ENCODE results near the gene CCDC13.

The CCDC13 gene

DNA sequence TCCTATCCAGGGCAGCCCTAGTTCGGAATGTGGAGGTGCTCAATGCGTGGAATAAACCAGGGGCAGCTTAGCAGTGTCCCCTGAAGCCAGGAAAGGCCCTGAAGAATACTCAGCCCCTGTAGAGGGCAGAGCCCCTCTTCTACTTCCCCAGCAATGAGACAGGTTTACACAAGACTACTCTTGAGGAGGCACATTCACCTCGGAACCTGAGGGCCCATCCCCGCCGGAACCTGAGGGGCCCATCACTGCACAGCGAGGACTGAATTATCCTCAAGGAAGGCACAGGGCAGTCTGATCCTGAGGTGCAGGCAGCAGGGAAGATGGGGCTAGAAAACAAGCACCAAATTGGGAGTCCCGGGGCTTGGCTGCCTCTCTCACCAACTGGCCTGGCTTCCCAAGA lies 22.2 kb downstream of the CCDC13 start:
- DNase-seq, result no peak

DNA sequence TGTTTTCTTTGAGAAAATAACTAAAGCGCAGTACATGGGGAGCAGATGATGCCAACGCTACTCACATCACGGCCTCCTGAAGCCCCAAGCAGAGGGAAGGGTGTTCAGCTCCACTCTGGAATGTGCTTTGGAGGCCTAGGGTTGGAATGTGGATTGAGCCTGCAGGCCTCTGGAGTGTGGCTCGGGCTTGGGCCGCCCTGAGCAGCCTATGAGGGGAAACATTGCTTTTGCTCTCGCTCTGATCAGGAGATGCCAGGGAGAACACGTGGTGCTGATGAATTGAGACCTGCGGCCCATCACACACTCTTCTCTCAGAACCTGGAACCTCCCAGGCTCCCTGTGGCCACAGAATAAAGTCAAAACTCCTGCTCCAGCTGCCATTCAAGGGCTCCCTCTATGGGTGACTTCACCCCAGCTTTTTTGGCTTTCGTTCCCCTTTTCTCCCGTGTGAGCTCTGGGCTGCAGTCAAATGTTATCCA lies 23.3 kb downstream of the CCDC13 start:
- no peak for DNase-seq

DNA sequence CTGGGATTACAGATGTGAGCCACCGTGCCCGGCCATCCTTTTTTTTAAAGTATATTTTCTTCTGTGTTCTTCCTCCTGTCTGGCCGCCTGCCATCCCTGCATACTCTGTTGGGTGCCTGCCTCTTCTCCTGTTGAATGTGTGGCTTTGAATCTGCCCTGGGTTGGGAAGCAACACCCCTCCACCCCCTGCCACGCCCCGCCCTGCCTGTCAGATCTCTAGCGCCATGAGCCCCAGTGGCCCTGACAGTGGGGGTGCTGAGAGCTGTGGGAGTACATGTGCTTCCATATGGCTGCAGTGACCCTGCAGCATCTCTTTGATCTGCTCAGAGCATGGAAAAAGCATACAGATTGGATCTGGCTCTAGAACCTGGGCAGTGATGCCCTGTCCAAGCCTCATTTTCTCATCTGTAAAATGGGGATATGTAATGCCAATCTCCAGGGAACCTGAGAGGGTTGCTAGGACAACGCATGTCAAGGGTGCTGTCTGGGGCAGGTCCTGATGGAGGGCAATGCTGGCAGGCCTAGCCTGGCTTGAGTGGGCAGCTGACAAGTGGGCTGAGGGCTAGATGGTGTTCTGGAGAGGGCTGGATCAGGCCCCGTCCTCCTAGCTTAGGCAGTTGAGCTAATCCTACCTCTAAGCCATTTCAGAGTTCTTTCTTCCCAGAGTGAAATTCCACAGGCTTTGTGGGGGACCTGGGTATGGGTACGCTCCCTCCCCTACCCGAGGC lies 23.9 kb downstream of the CCDC13 start:
- DNase-seq, result no peak

DNA sequence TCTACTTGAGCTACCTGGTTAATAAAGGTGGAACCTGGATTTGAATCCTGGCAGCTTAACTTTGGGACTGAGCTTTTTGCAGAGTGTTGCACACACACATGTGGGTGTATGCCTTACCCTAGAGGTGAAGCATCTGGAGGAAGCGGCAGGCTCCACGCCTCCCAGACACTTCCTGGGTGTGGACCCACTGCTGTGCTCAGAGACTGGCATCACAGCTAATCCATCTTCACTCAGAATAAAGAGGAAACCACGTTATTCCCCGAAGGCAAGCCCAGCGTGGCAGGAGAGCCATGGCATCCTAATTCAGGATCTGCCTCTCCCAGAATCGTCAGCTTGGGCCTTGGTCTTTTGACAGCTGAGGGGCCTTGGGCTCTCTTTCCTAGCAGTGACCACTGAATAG lies 25.5 kb downstream of the CCDC13 start:
- peak in 1 of 2 donors; percentile 17 for DNase-seq

DNA sequence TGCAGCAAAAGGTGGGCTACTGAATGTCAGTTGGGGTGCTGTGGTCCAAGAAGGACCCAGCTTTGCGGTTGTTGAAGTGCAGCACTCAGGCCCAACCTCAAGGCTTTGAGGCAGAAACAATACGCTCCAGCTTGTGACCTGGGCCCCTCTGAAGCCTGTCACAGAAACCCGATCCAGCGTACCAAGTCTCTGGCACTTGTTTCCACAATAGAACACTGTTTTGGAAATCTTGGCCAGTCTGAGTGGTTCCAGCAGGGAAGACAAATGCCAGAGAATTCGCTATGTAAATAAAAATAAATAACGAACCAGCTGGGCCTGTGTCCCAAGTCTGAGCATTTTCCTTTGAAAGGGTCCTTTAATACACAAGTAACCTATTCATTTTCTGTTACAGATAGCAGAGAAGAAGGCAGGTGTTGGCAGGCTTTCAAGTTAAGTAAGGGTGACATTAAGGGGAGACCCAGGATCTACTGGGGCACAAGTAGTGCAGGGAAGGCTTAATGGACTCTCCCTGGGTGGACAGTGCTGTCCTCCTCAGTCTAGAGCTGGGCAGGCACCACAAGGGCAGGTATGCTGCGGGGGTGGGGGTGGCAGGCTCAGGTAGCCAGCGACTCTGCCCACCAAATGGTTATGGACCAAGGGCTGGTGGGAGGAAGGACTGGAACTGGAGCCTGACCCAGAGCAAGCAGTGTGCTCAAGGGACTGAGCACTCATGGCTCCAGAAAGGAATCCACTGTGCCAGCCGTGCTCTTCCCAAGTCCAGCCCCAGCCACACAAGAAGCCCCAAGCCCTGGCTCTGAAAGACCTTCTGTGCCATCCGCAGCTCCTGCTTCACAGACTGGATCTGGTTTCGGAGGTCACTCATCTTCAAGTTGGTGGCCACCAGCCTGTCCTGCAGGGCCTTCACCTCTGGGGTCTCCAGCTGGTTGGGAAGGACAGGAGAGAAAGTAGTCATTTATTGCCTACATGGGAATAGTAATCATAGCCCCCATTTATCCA lies 26.3 kb downstream of the CCDC13 start:
- no peak for DNase-seq

DNA sequence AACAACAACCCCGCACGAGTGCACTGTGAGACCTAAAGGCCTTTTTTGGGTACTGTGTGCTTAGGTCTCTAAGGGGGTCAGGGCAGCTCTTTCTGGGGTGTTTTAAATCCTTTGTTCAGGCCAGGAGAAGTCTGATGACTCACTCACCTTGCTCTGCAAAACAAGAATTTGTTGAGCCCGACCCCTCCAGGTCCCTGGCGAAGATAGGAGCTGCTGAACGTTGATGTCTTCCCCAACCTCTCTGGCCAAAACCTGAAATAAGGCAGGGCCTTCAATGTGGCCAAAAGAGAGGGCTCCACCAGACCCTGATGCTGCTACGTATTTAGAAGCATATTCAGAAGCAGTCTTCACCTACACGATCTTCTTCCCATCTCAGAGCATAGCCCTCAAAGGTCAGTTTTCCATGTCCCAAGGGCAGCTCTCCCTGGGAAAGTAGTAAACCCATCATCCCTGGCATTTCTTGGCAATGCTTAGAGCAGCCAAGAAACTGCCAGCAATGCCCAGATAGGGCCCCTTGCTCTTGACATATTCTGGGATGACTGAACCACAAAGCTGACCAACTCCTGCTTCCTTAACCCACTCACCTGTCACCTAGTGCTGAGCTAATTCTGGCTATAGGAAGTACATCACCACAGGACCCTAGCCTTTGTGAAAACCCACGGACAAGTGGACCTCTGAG lies 27.1 kb downstream of the CCDC13 start:
- peak in 1 of 2 donors; percentile 3 for DNase-seq

DNA sequence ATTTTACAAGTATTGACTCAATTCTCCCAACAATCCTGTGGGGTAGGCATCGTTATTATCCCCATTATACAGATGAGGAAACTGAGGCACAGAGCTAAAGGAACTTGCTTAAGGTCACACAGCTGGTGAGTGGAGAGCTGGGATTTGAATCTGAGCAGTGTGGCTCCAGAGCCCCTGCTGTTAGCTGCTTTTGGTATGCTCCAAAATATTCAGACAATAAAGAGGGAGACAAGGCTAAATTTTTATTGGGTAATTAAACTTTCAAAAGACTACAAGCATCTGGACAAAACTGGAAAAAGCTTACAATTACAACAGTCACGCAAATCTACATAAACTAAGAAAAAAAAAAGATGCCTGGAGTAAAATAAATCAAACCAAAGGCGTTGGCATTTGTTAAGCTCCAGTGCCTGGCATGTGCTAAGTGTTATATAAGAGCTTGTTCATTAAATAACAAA lies 27.7 kb downstream of the CCDC13 start:
- DNase-seq, result no peak

DNA sequence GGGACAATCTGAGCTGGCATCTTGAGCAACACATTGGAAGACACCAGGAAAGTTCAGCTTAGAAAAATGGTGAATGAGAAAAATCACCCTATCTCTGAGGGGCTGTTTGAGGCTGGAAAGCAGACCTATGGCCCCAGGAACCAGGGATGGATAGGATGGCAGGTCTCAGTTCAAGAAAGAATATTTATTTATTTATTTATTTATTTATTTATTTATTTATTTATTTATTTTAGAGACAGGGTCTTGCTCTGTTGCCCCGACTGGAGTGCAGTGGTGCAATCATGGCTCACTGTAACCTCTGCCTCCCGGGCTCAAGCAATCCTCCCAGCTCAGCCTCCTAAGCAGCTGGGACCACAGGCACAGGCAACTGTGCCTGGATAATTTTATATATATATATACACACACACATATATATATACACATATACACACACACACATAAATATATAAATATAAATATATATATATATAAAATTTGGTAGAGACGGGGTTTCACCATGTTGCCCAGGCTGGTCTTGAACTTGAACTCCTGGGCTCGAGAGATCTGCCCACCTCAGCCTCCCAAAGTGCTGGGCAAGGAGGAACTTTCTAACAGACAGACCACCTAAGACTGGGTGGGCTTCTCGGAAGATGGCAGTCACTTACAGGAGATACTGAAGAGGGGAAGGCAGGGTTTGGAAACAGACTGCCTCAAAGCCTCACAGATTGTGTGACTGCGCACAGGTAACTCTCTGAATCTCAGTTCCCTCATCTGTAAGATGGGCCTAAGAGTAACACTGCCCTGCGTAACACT lies 29.7 kb downstream of the CCDC13 start:
- no peak for DNase-seq

DNA sequence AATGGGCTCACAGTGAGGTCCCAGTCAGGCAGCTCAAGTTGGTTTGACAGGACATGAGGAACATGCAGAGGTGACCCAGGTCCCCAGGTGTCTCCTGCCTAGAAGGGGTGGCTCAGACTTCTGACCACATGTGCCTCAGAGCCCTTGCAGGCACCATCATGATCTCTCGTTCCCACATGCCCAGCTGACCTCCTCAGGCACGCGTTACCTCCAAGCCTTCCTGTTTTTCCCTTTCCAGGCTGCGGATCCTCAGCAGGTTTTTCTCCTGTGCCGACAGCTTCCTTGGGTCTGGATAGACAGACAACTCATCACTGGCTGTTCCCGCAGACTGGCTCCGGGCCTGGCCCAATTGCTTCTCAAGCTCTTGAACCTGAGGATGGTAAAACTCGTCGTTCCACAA lies 30.4 kb downstream of the CCDC13 start:
- no peak for DNase-seq

DNA sequence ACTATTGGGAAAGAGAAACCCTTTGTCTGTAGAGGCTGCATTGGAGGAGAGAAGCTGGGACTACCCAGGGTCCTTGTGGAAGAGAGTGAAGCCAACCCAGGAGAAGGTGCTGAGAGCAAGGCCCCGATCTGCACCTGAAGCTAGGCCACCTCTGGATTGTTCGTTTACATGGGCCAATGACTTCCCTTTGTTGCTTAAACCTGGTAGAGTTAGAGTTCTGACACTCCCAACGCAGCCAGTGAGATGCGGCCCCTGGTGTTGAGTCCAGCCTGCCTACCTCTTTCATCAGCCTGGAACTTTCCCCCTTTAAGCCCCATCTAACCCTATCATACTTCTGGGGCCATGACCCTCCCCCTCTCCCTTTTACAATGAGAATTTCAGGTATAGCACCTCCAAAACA lies 30.8 kb downstream of the CCDC13 start:
- DNase-seq, result no peak

DNA sequence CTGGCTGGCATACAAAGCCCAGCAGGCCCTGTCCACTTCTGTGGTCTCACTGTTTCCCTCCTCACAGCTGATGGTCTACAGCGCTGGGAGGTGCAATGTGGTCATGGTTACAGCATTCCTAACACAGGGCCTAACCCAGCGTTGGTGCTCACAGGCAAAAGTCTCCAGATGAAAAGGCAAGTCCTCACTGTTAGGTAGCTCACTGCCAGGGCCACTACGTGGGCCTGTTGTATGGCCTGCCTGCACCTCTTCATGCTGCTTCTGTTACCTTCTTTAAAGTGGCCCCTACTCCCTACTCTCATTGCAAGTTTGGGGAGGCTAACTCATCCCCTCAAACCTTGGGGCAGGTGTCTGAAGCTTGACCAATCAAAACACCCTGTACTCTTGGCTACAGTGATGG lies 31.3 kb downstream of the CCDC13 start:
- no peak for DNase-seq

DNA sequence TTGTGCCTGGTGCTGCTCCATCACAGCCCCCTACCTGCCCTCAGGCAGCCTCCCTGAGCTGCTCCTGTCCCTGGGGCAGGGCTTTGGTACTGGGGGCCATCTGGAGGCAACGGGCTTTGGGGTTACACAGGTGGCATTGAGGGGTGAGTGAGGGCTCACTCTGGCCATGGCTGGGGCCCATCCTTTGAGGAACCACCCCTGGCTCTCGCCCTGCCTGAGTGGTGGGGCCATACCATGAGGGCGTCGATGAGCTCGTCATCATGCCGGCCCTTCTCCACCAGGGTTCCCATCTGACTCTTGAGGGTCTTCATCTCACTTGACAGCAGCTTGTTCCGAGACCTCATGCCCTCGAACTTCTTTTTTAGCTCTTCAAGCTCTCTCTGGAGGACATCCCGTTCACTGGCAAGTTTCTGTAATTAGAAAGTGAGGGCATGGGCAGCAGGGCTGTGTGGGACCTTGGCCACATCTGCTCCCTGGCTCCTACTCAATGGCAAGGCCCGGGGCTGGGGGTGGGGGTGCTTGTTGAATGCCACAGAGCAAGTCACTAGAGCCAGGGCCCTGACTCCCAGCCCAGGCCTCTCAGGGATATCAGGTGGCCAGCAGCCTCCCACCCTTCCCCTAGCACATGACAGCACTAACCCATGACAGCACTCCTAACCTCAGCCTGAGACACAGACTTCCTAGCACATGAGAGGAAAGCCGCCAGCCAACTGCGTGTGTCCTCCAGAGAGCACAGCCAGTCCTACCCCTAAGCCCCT lies 33.5 kb downstream of the CCDC13 start:
- no peak for DNase-seq

DNA sequence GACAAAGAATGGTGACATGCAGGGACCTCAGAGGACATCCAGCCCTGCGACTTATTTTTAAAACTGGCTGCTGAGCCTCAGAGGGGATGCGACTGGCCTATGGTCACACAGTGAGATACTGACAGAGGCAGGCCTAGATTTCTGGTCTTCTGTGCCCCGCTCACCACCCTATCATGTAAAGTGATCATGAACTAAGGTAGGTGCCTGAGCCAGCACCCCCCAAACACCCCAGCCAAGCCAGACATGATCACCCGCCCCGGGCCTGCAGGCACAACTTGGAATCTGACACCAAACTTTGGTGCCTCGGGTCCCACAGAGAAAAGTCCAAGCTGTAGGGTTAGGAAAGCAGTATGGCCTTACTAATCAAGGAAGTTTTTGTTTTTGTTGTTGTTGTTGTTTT lies 36.5 kb downstream of the CCDC13 start:
- no peak for DNase-seq

DNA sequence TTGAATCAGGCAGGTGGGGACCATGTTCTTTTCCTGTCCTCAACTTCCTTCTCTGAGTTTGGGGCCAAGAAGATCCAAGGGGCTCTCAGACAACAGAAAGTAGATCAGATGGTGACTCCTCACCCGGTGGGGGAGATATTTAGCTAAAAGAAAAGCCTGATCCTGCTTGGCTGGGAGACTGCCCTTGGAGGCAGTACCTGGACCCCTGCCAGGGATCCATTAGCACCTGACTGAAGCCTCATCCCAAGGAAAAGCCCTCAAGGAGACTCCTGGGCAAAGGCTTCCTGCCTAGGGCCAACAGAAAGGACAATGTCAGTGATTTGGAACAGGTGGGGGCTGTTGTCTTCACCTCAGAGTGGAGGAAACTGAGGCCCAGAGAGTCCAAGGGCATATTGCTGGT lies 37.0 kb downstream of the CCDC13 start:
- DNase-seq, result no peak

DNA sequence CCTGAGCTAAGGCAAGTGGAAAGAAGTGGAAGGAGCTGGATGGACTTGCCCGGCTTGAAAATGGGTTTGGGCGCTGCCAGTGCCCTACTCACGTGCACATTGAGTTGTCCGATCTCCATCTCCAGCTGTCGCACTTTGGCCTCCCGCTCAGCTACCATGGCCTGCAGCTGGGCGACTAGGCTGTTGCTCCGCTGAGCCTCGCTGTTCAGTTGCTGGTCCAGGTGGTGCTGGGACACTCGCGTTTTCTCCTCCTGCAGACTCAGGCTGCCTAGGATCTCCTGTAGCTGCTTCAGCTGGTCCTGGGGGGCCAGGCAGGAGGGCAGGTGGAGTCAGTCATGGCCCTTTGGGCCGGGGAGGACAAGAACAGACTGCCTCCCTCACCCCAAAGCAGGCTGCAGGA lies 37.4 kb downstream of the CCDC13 start:
- no peak for DNase-seq

DNA sequence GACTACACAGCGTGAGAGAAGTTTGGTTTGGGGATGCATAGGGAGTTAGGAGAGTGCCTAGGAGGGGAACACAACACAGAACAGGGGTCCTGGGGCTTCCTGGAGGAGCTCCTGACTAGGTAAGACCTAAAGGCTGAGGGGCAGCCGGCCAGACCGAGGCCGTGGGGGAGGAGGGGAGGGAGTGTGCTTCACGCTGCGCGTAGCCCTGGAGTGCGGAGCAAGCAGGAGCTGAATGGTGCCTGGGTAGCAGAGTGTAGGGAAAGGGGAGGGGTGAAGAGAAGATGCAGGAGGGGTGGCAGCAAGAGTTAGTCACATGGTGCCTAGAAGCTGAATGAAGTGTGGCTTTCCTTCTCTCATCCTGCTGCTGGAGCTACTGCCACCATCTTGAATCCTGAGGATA lies 38.0 kb downstream of the CCDC13 start:
- DNase-seq, result no peak

DNA sequence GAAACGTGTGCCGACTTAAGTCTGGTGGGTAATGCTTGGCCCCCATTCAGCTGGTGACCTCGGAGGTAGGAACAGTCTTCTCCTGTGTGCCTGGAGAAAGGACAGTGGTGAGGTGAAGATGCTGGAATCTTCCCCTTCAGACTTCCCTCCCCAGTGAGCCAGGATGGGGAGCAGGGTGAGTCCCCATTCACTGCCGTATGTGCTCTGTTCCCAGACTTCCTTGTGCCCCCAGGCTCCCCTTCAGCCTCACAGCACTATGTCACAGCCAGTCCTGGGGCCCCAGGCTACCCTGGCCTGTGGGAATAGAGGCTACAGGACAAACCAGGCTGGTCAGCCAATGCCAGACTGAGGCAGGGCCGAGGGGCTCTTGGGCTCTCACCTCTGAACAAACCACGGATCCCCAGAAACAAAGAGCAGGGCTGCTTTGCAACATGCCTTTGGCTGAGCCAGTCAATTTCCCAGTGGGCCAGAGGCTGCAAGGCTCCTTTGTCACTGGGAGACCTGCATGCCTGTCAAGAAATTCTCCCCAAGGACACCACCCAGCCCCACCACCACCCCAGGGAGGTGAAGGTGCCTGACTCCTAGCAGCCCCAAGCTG lies 38.7 kb downstream of the CCDC13 start:
- no peak for DNase-seq

DNA sequence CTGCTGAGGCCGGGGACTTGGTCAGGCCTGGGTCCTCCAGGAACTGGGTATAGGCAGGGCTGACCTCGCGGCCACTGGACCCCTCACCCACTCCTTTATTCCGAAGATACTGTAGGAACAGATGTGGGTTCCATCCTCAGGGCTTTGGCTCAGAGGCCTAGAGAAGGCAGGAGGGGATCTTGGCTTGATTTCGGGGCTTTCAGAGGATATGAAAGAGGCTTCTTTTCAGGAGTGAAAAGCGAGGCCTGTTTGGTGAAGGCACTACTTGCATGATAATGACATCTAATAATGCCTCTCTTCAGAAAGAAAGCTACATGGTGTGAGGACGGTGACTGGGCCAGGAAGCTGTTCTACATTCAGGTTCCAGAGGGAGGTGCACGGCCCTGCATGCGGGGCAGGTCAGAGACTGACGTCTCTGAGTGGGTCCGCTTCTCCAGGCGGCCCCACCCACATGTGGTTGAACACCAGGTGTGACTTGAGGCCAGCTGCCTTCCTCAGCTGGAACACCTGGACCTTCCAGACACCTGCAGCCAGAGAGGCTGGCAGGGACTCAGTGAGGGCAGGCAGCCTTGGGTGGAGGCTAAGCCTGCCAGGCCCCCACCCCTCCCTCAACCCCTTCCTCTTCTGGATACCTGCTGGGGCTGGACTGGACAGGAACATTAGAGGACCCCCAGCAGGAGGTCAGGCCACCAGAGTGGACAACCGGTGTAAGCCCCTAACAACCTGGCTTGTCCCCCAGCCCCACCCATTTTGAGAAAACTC lies 39.4 kb downstream of the CCDC13 start:
- no peak for DNase-seq

DNA sequence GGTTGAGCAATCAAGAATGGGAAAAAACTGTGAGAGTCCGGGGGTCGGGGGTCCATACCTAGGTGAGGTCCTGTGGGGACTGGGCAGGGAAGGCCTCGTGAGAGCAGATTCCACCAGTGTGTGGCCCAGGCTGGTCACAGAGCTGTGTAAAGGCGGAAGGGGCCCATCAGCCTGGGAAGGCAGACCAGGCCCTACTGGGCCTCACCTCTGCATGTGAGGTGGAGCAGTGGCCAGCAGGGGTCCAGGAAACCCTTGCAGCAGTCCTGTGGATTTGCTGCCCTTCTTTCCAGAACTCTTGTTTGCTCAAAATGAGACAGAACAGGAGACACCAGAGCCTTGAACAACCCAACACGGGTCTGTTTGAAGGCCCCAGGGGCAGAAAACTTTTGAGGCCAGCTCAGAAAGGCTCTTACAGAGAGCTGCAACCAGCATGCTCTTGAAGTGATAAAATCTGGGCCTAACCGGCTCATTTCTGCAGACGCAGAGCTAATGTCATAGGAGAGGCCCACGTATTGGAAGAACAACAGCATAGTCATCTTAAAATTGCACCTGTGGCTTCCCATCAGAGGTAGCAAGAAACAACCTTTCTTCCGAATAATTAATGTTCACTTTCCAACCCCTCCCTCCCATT lies 40.1 kb downstream of the CCDC13 start:
- DNase-seq, result no peak
